Activated CD8-positive, alpha-beta memory T cell treated with anti-CD3 and anti-CD28 coated beads, Interleukin-2, amount 10 ng/mL, durations not matched to agents 7 days and 5 days (primary cell): ENCODE results near the gene SLC8A2. TPM values are rescaled to one million over a fixed set of nuclear protein-coding genes. Genes with fewer than 3 reads are reported as not detected.

Experiments
- ATAC-seq: fragments of 150-1000 bp; cut with Tn5 transposase; one replicate; pipeline ENCODE4 v1.10.0; 2021; ENCODE audit warnings: moderate library complexity
- CTCF ChIA-PET: fragments of 350-600 bp; sonication (Branson Sonifier 250); formaldehyde crosslinking; loops from one replicate; lab custom pipeline; 2021; ENCODE audit warnings: antibody characterized with exemption; lab: Charles Lee
- DNase-seq: peaks from one replicate; pipeline ENCODE4 v3.0.0-alpha.2; 2020
- H3K27ac Mint-ChIP-seq: one replicate; pipeline ENCODE4 v1.8.0; 2021; ENCODE audit warnings: mild to moderate bottlenecking, mixed read lengths
- H3K27me3 Mint-ChIP-seq: one replicate; pipeline ENCODE4 v1.8.0; 2021; ENCODE audit warnings: mixed read lengths
- H3K36me3 Mint-ChIP-seq: one replicate; pipeline ENCODE4 v1.8.0; 2021; ENCODE audit warnings: mild to moderate bottlenecking, mixed read lengths
- H3K4me1 Mint-ChIP-seq: one replicate; pipeline ENCODE4 v1.8.0; 2021; ENCODE audit warnings: mixed read lengths
- H3K4me3 Mint-ChIP-seq: one replicate; pipeline ENCODE4 v1.8.0; 2021; ENCODE audit warnings: mild to moderate bottlenecking, moderate library complexity, mixed read lengths
- H3K9me3 Mint-ChIP-seq: one replicate; pipeline ENCODE4 v1.8.0; 2022; ENCODE audit warnings: low read depth, mixed read lengths
- total RNA-seq, 2 experiments: library from RNA; stranded (reverse); gene quantifications; one replicate each; pipeline ENCODE4 v1.2.3, GENCODE V29; 2021

The SLC8A2 gene
- total RNA-seq, 2 experiments from 2014 or later, result 0.14 to 0.32 TPM

- no peak for DNase-seq
- no peak for ATAC-seq
- peaks cover 1% of the 10 kb centered on the region for H3K36me3 Mint-ChIP-seq
- no peak overlapping the region for H3K27ac Mint-ChIP-seq
- no peak overlapping the region for H3K4me3 Mint-ChIP-seq
- H3K27me3 Mint-ChIP-seq, result peaks cover 77% of the 10 kb centered on the region
- CTCF ChIA-PET, result no interaction called here
- H3K9me3 Mint-ChIP-seq, result no peaks in the 10 kb centered on the region
- H3K4me1 Mint-ChIP-seq, result peaks cover 2% of the 10 kb centered on the region
Measured at GRCh38 chr19:47423203-47423882, 48.4 kb downstream of the SLC8A2 start.

- DNase-seq (no peak), ATAC-seq (no peak)
- peaks cover 6% of the 10 kb centered on the region for H3K4me1 Mint-ChIP-seq
- no peak overlapping the region for H3K27ac Mint-ChIP-seq
- peaks cover 1% of the 10 kb centered on the region for H3K36me3 Mint-ChIP-seq
- CTCF ChIA-PET, result no interaction called here
- peaks cover 84% of the 10 kb centered on the region for H3K27me3 Mint-ChIP-seq
- H3K4me3 Mint-ChIP-seq, result no peak overlapping the region
- no peaks in the 10 kb centered on the region for H3K9me3 Mint-ChIP-seq
Measured at GRCh38 chr19:47422417-47423163, 49.1 kb downstream of the SLC8A2 start.

- Mint-ChIP-seq H3K36me3 (peaks cover 1% of the 10 kb centered on the region), H3K4me3 (no peak overlapping the region), H3K9me3 (no peaks in the 10 kb centered on the region), H3K27me3 (peaks cover 87% of the 10 kb centered on the region), H3K4me1 (peaks cover 6% of the 10 kb centered on the region), H3K27ac (no peak overlapping the region)
- CTCF ChIA-PET, result no interaction called here
- no peak for ATAC-seq
- no peak for DNase-seq
Measured at GRCh38 chr19:47421844-47422395, 49.8 kb downstream of the SLC8A2 start.

- ATAC-seq (no peak), DNase-seq (no peak)
- H3K4me1 Mint-ChIP-seq, result peaks cover 6% of the 10 kb centered on the region
- H3K27me3 Mint-ChIP-seq, result peaks cover 88% of the 10 kb centered on the region
- CTCF ChIA-PET, result no interaction called here
- no peaks in the 10 kb centered on the region for H3K9me3 Mint-ChIP-seq
- H3K4me3 Mint-ChIP-seq, result no peak overlapping the region
- H3K36me3 Mint-ChIP-seq, result peaks cover 1% of the 10 kb centered on the region
- no peak overlapping the region for H3K27ac Mint-ChIP-seq
Measured at GRCh38 chr19:47421244-47421786, 50.4 kb downstream of the SLC8A2 start.

- Mint-ChIP-seq H3K4me1 (peaks cover 6% of the 10 kb centered on the region), H3K9me3 (no peaks in the 10 kb centered on the region), H3K36me3 (peaks cover 1% of the 10 kb centered on the region), H3K27me3 (peaks cover 86% of the 10 kb centered on the region), H3K4me3 (no peak overlapping the region), H3K27ac (no peak overlapping the region)
- CTCF ChIA-PET, result no interaction called here
- DNase-seq (no peak), ATAC-seq (no peak)
Measured at GRCh38 chr19:47419789-47420188, 51.9 kb downstream of the SLC8A2 start.

GRCh38 chr19:47419030-47419783 lies 52.5 kb downstream of the SLC8A2 start, which contains the start of gene MEIS3:
Gene MEIS3, minus strand, starts transcription at chr19:47419527. Its CDS starts 446 bp downstream, at chr19:47419081.
- no peak for DNase-seq
- Mint-ChIP-seq H3K27ac (no peak within 1 kb of the TSS), H3K36me3 (peaks cover 1% of the 10 kb centered on the region), H3K9me3 (no peaks in the 10 kb centered on the region), H3K27me3 (peaks cover 82% of the 10 kb centered on the region), H3K4me3 (no peak within 1 kb of the TSS), H3K4me1 (peaks cover 6% of the 10 kb centered on the region)
- CTCF ChIA-PET, result interaction anchor here (1.0 kb wide), 1 partner anchor 65 kb away, joined by 4 read pairs; the partner anchor contains the start of gene KPTN
- ATAC-seq, result peak; percentile 38

GRCh38 chr19:47418692-47419029 lies 53.0 kb downstream of the SLC8A2 start:
- Mint-ChIP-seq H3K36me3 (peaks cover 1% of the 10 kb centered on the region), H3K27me3 (peaks cover 78% of the 10 kb centered on the region), H3K27ac (no peak overlapping the region), H3K4me1 (peaks cover 6% of the 10 kb centered on the region), H3K9me3 (no peaks in the 10 kb centered on the region), H3K4me3 (no peak overlapping the region)
- DNase-seq, result no peak
- CTCF ChIA-PET, result interaction anchor here (1.0 kb wide), 1 partner anchor 65 kb away, joined by 4 read pairs; the partner anchor contains the start of gene KPTN
- ATAC-seq, result no peak

- H3K9me3 Mint-ChIP-seq, result no peaks in the 10 kb centered on the region
- ATAC-seq (no peak), DNase-seq (no peak)
- CTCF ChIA-PET, result interaction anchor here (1.1 kb wide), 2 partner anchors 10 to 69 kb away, joined by 3 read pairs; partner anchors contain the start of gene DHX34
- H3K4me3 Mint-ChIP-seq, result no peak overlapping the region
- peaks cover 1% of the 10 kb centered on the region for H3K36me3 Mint-ChIP-seq
- peaks cover 6% of the 10 kb centered on the region for H3K4me1 Mint-ChIP-seq
- peaks cover 72% of the 10 kb centered on the region for H3K27me3 Mint-ChIP-seq
- no peak overlapping the region for H3K27ac Mint-ChIP-seq
Measured at GRCh38 chr19:47417746-47418691, 53.7 kb downstream of the SLC8A2 start.

GRCh38 chr19:47417107-47417745 lies 54.5 kb downstream of the SLC8A2 start:
- no peak for ATAC-seq
- CTCF ChIA-PET, result interaction anchor here (0.8 to 1.5 kb wide), 4 partner anchors 11 to 68 kb away, joined by 3 to 6 read pairs (median 3); partner anchors contain the start of gene DHX34
- no peak overlapping the region for H3K4me3 Mint-ChIP-seq
- H3K27me3 Mint-ChIP-seq, result peaks cover 64% of the 10 kb centered on the region
- H3K27ac Mint-ChIP-seq, result no peak overlapping the region
- no peak for DNase-seq
- peaks cover 5% of the 10 kb centered on the region for H3K4me1 Mint-ChIP-seq
- H3K36me3 Mint-ChIP-seq, result no peaks in the 10 kb centered on the region
- no peaks in the 10 kb centered on the region for H3K9me3 Mint-ChIP-seq

- no peak overlapping the region for H3K27ac Mint-ChIP-seq
- H3K9me3 Mint-ChIP-seq, result no peaks in the 10 kb centered on the region
- ATAC-seq, result no peak
- CTCF ChIA-PET, result interaction anchor here (0.8 to 1.5 kb wide), 4 partner anchors 11 to 68 kb away, joined by 3 to 6 read pairs (median 3); partner anchors contain the start of gene DHX34
- H3K4me1 Mint-ChIP-seq, result peaks cover 4% of the 10 kb centered on the region
- H3K27me3 Mint-ChIP-seq, result peaks cover 58% of the 10 kb centered on the region
- DNase-seq, result no peak
- no peak overlapping the region for H3K4me3 Mint-ChIP-seq
- H3K36me3 Mint-ChIP-seq, result no peaks in the 10 kb centered on the region
Measured at GRCh38 chr19:47416643-47416985, 55.1 kb downstream of the SLC8A2 start.

GRCh38 chr19:47415953-47416642 lies 55.6 kb downstream of the SLC8A2 start:
- Mint-ChIP-seq H3K27me3 (peaks cover 53% of the 10 kb centered on the region), H3K4me3 (no peak overlapping the region), H3K27ac (no peak overlapping the region), H3K9me3 (no peaks in the 10 kb centered on the region), H3K4me1 (peaks cover 4% of the 10 kb centered on the region), H3K36me3 (no peaks in the 10 kb centered on the region)
- CTCF ChIA-PET, result interaction anchor here (1.2 to 2.4 kb wide), 4 partner anchors 12 to 67 kb away, joined by 3 to 12 read pairs (median 6); partner anchors contain the start of gene DHX34
- ATAC-seq (no peak), DNase-seq (no peak)
